ENCODE measurements around the gene KIF24. TPM values are rescaled to one million over a fixed set of nuclear protein-coding genes. Genes with fewer than 3 reads are reported as not detected.
A peak's percentile ranks its signal among the peaks of the same experiment; 100 is the strongest.
"Not testable (repeated sequence)": the region's sequence is repeated elsewhere in the genome, so short reads cannot be mapped to it uniquely, and the experiment has no call there.

Gene KIF24
- polyA plus RNA-seq, 1 donor from 2014 or later: not detected

DNA sequence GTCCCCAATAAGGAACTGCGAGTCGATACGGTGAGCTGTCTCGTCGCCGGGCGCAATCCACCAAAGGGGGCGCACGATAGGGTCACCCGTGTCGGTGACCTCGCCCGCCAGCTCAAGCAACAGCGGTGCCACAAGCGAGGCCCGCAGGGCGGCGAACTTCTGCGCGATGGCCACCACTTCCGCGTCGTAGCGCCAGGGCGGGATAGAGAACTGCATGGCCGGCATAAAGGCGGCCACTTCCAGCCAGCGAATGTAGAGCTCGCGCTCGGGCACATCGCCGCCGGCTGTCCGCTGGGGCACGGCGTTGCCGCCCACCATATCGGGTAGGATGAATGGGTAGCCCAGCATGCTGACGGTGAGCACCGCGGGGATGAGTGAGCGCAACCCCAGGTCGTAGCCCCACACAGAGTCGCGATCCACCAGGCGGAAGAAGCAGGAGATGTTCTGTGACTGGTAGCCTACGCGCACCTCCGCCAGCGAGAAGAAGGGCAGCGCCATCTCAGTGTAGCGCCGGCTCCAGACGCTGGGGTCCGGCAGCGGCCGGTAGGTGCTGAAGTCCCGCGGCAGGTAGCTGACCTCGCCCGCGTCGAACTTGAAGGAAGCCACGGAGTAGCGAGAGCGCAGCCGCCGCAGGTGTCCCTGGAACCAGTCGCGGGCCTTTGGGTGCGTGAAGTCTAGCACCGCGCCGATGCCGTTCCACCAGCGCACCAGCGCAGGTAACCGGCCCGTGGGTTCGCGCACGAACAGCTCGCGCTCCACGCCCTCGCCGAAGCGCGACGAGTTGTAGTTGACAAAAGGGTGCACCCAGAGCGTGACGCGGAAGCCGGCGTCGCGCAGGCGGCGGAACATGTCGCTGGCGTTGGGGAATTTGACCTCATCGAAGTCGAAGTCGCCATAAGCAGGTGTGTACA, 42.2 kb upstream of the KIF24 start:
- peaks cover 0 to 4% (median 0%) of the 10 kb centered on the region in 3 donors for H3K9me3 Mint-ChIP-seq
- H3K27ac Mint-ChIP-seq: no peak overlapping the region
- peaks cover 5% of the 10 kb centered on the region for H3K36me3 Mint-ChIP-seq
- peak overlapping the region in 2 of 4 donors; percentile 51 to 77 for H3K4me3 Mint-ChIP-seq
- H3K27me3 Mint-ChIP-seq: no peaks in the 10 kb centered on the region
- peaks cover 9 to 10% (median 10%) of the 10 kb centered on the region in 3 donors for H3K4me1 Mint-ChIP-seq

DNA sequence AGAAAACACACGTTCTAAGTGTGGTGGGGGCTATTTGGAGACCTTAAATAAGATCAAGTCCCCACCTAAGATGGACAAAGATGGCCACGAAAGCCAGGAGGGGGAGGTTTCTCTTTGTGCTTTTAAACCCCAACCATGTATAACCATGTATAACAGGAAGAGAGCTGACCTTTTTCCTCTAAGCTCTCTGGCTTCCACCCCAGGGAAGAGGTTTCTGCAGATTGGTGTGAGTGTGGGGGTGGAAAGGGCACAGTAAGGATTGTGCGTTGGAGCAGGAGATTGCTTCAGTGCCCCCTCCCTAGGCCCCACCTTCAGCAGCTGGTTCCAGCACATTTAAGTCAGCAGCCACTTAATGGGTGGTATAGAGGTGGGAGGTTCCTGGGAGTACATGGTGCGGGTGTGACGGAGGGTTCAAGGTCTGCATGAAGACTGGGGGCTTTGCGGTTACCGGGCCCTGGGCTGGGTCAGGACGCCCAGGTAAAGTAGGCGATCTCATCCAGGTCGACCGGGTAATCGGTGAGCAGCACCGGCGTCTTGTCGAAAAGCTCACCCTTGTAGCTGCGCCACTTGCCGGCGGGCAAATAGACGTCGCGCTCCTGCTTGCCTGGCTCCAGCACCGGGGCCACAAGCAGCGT, 41.4 kb upstream of the KIF24 start:
- Mint-ChIP-seq H3K27ac (no peak overlapping the region), H3K4me1 (peaks cover 2 to 3% (median 3%) of the 10 kb centered on the region in 3 donors), H3K36me3 (peaks cover 8% of the 10 kb centered on the region), H3K27me3 (no peaks in the 10 kb centered on the region), H3K9me3 (peaks cover 0 to 4% (median 0%) of the 10 kb centered on the region in 3 donors), H3K4me3 (peak overlapping the region in 1 of 4 donors; percentile 77)

DNA sequence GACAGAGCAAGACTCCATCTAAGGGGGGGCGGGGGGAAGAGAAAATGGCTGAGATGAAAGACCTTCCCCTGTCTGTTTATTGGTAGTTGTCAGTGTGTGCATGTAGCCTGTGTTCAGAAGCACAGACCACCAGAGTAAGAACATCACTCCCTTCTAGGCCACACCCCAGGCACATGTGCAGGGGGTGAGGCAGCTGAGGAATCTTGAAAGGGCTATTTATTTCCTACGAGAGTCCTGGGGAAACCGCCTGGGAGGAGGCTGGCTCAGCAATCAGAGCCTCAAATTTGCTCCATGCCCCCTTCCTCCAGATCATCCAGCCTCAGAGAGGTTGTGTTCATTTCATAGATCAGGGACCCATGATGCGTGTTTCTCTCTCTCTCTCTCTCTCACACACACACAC, 40.6 kb upstream of the KIF24 start:
- Mint-ChIP-seq H3K27me3 (no peaks in the 10 kb centered on the region), H3K9me3 (peaks cover 0 to 4% (median 0%) of the 10 kb centered on the region in 3 donors), H3K4me3 (no peak overlapping the region), H3K27ac (no peak overlapping the region), H3K4me1 (no peaks in the 10 kb centered on the region), H3K36me3 (peaks cover 8% of the 10 kb centered on the region)

DNA sequence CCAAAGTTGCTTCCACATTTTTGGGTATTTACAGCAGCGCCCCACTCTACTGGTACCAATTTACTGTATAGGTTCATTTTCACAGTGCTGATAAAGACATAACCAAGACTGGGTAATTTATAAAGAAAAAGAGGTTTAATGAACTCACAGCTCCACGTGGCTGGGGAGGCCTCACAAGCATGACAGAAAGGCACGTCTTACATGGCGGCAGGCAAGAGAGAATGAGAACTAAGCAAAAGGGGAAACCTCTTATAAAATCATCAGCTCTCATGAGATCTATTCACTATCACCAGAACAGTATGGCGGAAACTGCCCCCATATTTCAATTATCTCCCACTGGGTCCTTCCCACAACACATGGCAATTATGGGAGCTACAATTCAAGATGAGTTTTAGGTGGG, 39.7 kb upstream of the KIF24 start:
- H3K27ac Mint-ChIP-seq: peak overlapping the region in 1 of 3 donors; percentile 25
- H3K9me3 Mint-ChIP-seq, H3K36me3 Mint-ChIP-seq, H3K4me1 Mint-ChIP-seq, H3K27me3 Mint-ChIP-seq, H3K4me3 Mint-ChIP-seq: not testable (repeated sequence)

DNA sequence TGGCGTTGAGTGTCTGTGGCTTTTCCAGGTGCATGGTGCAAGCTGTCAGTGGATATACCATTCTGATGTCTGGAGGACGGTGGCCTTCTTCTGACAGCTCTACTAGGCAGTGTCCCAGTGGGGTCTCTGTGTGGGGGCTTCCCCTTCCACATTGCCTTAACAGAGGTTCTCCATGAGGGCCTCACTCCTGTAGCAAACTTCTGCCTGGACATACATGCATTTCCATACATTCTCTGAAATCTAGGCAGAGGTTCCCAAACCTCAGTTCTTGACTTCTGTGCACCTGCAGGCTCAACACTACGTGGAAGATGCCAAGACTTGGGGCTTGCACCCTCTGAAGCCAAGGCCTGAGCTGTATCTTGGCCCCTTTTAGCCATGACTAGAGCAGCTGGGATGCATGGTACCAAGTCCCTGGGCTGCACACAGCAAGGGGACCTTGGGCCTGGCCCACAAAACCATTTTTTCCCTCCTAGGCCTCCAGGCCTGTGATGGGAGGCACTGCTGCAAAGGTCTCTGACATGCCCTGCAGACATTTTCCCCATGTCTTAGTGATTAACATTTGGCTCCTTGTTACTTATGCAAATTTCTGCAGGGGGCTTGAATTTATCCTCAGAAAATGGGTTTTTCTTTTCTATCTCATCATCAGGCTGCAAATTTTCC, 38.8 kb upstream of the KIF24 start:
- not testable (repeated sequence) for H3K27me3 Mint-ChIP-seq, H3K36me3 Mint-ChIP-seq, H3K4me3 Mint-ChIP-seq, H3K9me3 Mint-ChIP-seq, H3K27ac Mint-ChIP-seq, H3K4me1 Mint-ChIP-seq

DNA sequence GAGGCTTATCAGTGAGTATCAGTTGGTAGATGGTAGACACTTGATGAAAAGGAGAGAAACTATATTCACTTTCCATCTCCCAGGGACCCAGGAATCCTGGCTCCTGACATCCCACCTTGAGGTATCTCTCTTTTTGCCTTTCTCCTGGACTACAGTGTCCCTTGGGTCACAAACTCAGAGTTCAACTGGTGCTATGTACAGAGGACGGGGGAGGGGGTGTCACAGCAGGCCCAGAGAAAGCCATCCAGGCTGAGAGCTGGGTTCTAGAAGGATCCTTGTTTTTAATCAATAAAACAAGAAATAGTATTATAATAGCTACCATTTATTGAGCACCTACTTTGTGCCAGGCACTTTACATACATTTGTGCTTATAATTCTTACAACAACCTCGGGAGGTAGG, 37.3 kb upstream of the KIF24 start:
- H3K27ac Mint-ChIP-seq: no peak overlapping the region
- H3K36me3 Mint-ChIP-seq: peaks cover 8% of the 10 kb centered on the region
- no peaks in the 10 kb centered on the region for H3K27me3 Mint-ChIP-seq
- peaks cover 0 to 4% (median 0%) of the 10 kb centered on the region in 3 donors for H3K9me3 Mint-ChIP-seq
- H3K4me1 Mint-ChIP-seq: no peaks in the 10 kb centered on the region
- H3K4me3 Mint-ChIP-seq: no peak overlapping the region

DNA sequence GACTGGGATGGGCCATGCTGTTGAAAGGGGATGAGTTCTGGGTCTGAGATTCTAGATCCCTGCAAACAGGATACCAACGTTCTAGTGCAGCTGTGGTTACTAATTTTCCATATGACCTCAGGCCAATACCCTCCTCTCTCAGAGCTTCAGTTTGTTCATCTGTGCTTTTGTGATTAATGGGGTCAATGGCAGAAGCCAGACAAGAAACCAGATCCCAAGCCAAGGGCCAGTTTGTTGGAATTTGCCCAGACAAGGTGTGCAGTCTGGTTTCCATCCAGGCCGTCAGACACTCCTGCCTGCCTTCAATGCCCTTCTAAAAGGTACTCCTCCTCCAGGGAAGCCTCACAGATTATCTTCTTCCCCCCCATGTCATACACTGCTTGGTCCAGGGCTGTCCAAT, 36.2 kb upstream of the KIF24 start:
- Mint-ChIP-seq H3K4me1 (no peaks in the 10 kb centered on the region), H3K4me3 (no peak overlapping the region)

DNA sequence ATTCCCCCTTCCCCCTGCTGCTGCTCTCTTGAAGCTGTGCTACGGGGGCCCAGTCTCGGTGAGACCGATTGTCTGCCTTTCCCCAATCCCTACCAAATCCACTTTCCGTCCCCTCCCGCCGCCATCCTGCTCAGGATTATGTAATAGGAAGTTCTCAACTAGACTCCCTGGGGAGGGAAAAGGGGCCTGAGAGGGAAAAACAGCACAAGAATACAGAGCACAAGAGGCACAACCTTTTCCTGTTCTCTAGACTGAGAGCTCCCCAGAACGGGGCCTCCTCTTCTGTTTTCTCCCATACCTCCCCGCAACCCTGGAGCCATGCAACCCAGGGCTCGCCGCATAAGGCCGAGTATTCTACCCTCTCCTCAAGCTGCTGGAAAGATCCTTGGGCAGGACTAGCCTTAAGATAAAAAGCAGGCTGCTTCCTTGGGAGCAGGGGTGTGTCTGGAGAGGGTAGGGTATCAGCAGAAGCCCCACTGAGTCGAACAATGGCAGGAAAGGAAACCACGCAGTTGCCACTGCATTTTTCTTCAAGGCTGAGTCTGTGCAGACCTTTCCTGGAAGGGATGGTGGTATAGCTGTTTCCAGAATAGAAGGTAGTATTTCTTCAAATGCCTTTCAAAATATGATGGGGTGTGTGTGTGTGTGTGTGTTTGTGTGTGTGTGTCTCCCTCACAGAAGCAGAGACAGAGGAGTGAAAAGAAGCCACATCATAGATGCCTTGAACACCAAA, 34.7 kb upstream of the KIF24 start:
- Mint-ChIP-seq H3K36me3 (peaks cover 8% of the 10 kb centered on the region), H3K4me3 (no peak overlapping the region), H3K4me1 (no peaks in the 10 kb centered on the region), H3K27me3 (no peaks in the 10 kb centered on the region), H3K27ac (no peak overlapping the region), H3K9me3 (peaks cover 0 to 4% (median 0%) of the 10 kb centered on the region in 3 donors)

More for the DNA sequence above, 36.2 kb upstream of the KIF24 start:
- Mint-ChIP-seq H3K36me3 (peaks cover 8% of the 10 kb centered on the region), H3K27me3 (no peaks in the 10 kb centered on the region), H3K9me3 (peaks cover 0 to 4% (median 0%) of the 10 kb centered on the region in 3 donors), H3K27ac (no peak overlapping the region)

DNA sequence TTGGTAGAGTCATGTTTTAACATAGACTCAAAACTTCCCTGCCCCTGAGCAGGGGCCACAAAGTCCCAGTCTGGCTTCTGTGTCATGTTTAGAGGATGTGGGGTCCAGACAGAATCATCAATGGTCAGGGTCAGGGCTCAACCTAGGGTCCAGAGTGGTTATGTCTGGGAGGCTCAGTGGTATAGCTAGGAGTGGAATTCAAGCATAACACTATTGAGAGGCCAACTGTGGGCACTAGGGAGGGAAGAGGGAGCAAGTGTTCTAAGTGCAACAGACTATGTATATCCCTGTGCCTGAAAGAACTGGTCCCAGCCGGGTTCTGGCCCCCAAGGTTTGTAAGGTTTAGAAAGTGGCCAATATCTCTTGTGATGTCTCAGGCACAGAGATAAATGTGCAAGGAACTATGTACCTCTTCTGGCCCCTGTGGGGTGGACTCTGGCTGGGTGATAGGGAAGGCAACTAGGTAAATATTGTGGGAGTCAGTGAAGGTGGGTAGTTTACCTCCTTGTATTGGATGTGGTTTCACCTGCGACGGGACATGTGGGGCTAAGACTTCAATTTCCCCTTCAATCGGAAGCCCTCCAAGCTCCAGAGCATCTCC, 33.6 kb upstream of the KIF24 start:
- H3K27me3 Mint-ChIP-seq: no peaks in the 10 kb centered on the region
- peaks cover 1 to 4% (median 3%) of the 10 kb centered on the region in 3 donors for H3K9me3 Mint-ChIP-seq
- H3K36me3 Mint-ChIP-seq: peaks cover 8% of the 10 kb centered on the region
- H3K4me3 Mint-ChIP-seq: no peak overlapping the region
- H3K27ac Mint-ChIP-seq: peak overlapping the region in 1 of 3 donors; percentile 44
- H3K4me1 Mint-ChIP-seq: no peaks in the 10 kb centered on the region

DNA sequence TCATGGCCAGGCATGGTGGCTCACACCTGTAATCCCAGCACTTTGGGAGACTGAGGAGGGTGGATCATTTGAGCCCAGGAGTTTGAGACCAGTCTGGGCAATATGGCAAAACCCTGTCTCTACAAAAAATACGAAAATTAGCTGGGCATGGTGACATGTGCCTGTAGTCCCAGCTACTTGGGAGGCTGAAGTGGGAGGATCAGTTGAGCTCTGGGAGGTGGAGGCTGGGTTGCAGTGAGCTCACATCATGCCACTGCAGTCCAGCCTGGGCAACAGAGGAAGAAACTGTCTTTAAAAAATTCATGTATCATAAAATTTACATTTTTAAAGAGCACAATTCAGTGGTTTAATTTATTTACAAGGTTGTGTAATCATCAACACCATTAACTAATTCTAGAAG, 23.9 kb upstream of the KIF24 start:
- not testable (repeated sequence) for H3K4me3 Mint-ChIP-seq, H3K4me1 Mint-ChIP-seq, H3K27me3 Mint-ChIP-seq, H3K27ac Mint-ChIP-seq
- Mint-ChIP-seq H3K36me3 (peaks cover 18% of the 10 kb centered on the region), H3K9me3 (peaks cover 3 to 13% (median 5%) of the 10 kb centered on the region in 3 donors)

DNA sequence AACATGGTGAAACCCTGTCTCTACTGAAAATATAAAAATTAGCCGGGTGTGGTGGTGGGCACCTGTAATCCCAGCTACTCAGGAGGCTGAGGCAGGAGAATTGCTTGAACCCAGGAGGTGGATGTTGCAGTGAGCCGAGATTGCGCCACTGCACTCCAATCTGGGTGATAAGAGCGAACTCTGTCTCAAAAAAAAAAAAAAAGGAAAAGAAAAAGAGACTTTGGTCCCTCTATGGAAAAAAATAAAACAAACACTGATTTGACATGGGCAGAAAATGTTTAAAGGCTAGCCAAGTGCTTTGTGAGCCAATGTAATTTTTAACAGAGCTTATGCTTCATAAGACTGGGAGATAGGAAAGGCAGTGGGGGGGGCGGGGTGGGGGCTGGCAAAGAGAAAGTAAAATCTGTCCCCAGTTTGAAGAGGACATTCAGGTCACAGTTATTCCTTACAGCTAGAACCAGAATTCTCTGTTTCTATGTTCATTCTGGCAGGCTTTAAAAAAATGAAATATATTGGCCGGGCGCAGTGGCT, 23.1 kb upstream of the KIF24 start:
- H3K4me1 Mint-ChIP-seq, H3K4me3 Mint-ChIP-seq, H3K9me3 Mint-ChIP-seq, H3K27me3 Mint-ChIP-seq, H3K27ac Mint-ChIP-seq: not testable (repeated sequence)
- H3K36me3 Mint-ChIP-seq: peaks cover 18% of the 10 kb centered on the region

DNA sequence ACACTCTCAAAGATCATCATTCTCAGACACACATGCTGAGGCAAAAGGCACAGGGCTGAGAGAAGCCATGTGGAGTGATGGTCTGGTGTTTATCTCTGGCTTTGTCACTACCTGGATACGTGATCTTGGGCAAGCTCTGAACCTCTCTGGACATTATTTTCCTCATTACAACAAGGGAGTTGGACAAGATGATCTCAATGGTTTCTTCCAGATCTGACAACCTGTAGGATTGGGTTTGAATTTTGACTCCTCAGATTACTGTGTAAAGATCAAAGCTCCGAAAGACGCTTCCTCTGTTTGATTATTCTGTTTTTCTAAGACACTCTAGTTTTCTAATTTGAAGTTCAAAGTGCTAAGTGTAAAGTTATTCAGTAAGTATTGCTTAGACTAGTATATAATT, 20.3 kb upstream of the KIF24 start:
- H3K4me1 Mint-ChIP-seq: no peaks in the 10 kb centered on the region
- H3K9me3 Mint-ChIP-seq: no peaks in the 10 kb centered on the region
- no peak overlapping the region for H3K4me3 Mint-ChIP-seq
- H3K27ac Mint-ChIP-seq: no peak overlapping the region
- H3K27me3 Mint-ChIP-seq: no peaks in the 10 kb centered on the region
- H3K36me3 Mint-ChIP-seq: peaks cover 9% of the 10 kb centered on the region

DNA sequence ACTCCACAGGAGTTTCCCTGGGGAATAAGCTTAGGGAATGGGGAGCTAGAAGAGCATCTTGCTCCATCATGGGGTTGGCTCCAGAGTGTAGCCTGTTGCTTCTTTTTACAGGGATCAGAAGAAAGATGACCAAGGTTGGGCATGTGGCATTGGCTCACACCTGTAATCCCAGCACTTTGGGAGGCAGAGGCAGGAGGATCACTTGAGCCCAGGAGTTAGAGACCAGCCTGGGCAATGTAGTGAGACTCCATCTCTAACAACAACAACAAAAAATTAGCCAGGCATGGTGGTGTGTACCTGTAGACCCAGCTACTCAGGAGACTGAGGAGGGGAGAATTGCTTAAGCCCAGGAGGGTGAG, 18.7 kb upstream of the KIF24 start:
- H3K27ac Mint-ChIP-seq: no peak overlapping the region
- H3K4me3 Mint-ChIP-seq: no peak overlapping the region
- H3K36me3 Mint-ChIP-seq: peaks cover 11% of the 10 kb centered on the region
- no peaks in the 10 kb centered on the region for H3K27me3 Mint-ChIP-seq
- no peaks in the 10 kb centered on the region for H3K9me3 Mint-ChIP-seq
- H3K4me1 Mint-ChIP-seq: no peaks in the 10 kb centered on the region
